Activated CD4-positive, alpha-beta T cell treated with anti-CD3 and anti-CD28 coated beads, Interleukin-2, amount 10 ng/mL, durations not matched to agents 24 days and 14 days (primary cell): ENCODE data around the gene ZBTB47. TPM values are rescaled to one million over a fixed set of nuclear protein-coding genes. Genes with fewer than 3 reads are reported as not detected.

ENCODE experiments used
- DNase-seq: peaks from one replicate; pipeline ENCODE4 v3.0.0; 2022
- H3K27ac Mint-ChIP-seq: one replicate; pipeline ENCODE4 v1.8.0; 2022; ENCODE audit warnings: mild to moderate bottlenecking, mixed read lengths
- H3K27me3 Mint-ChIP-seq: one replicate; pipeline ENCODE4 v1.8.0; 2022; ENCODE audit warnings: mixed read lengths
- H3K36me3 Mint-ChIP-seq: one replicate; pipeline ENCODE4 v1.8.0; 2022; ENCODE audit warnings: low read depth, mild to moderate bottlenecking, mixed read lengths
- H3K4me1 Mint-ChIP-seq: one replicate; pipeline ENCODE4 v1.8.0; 2021; ENCODE audit warnings: mixed read lengths
- H3K4me3 Mint-ChIP-seq: one replicate; pipeline ENCODE4 v1.8.0; 2022; ENCODE audit warnings: mild to moderate bottlenecking, moderate library complexity, mixed read lengths
- H3K9me3 Mint-ChIP-seq: one replicate; pipeline ENCODE4 v1.8.0; 2021; ENCODE audit warnings: mixed read lengths
- intact Hi-C: fragments of 100-400 bp; cut with micrococcal nuclease; formaldehyde crosslinking; loops from one replicate; pipeline ENCODE4 v1.15.1; 2023
- total RNA-seq: library from RNA; stranded (reverse); gene quantifications from 2 replicates; pipeline ENCODE4 v1.2.3, GENCODE V29; 2022

Gene ZBTB47
- total RNA-seq, 1 donor from 2014 or later = 1.0 TPM

DNA sequence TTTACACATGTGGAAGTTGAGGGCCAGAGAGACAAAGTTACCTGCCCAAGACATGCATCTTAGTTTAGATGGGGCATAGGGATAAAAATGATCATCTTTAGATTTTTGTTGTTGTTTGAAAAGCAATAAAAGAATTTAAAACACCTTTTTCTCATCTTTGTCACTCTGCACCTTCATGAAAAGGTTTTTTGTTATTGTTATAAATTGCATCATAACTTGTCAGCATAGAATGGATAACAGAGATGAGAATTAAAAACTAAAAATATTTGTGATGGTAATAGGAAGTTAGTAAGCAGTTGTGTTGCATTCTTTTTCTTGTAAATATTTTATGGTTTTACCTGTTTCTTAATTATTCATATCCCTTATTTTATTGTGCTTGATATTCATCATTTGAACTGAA, 13.4 kb upstream of the ZBTB47 start:
- H3K9me3 Mint-ChIP-seq = no peaks in the 10 kb centered on the region
- peak overlapping the region; percentile 67 for H3K27ac Mint-ChIP-seq
- DNase-seq = no peak
- H3K4me3 Mint-ChIP-seq = no peak overlapping the region
- peaks cover 15% of the 10 kb centered on the region for H3K4me1 Mint-ChIP-seq
- H3K27me3 Mint-ChIP-seq = no peaks in the 10 kb centered on the region
- intact Hi-C loops = loop anchor here (5.0 kb wide), 1 partner anchor 107 kb away; no protein-coding TSS in a partner anchor
- H3K36me3 Mint-ChIP-seq = peaks cover 40% of the 10 kb centered on the region

DNA sequence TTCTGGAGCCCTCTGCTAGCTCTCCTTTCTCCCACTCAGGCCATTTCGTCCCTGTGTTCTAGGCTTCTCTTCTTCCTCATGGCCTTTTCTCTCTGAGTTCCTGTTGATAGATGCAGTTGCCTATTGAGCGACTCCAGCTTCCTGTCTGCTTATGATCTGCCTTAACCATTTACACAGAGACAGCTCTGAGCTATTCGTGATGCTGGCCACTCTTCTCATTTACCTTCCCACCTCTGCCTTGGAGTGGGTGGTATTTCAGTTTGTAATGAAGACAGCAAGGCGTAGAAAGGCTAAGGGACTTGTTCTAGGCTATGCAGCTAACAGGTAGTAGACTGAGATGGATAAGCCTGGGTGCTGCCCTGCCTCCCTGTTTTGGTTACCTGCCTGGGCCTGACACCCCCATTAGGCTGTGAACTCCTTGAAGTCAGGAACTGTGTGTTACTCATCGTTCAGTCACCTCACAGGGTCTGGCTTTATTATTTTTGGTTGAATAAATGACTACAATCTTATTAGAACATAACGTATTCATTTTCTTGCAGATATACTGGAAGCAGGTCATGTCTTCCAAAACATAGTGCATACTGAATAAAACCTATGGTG, 12.6 kb upstream of the ZBTB47 start:
- H3K36me3 Mint-ChIP-seq = peaks cover 38% of the 10 kb centered on the region
- peak; percentile 55 for DNase-seq
- peak overlapping the region; percentile 76 for H3K4me3 Mint-ChIP-seq
- H3K9me3 Mint-ChIP-seq = no peaks in the 10 kb centered on the region
- intact Hi-C loops = loop anchor here (5.0 kb wide), 1 partner anchor 106 kb away; no protein-coding TSS in a partner anchor
- H3K27ac Mint-ChIP-seq = peak overlapping the region; percentile 67
- no peaks in the 10 kb centered on the region for H3K27me3 Mint-ChIP-seq
- peaks cover 13% of the 10 kb centered on the region for H3K4me1 Mint-ChIP-seq

DNA sequence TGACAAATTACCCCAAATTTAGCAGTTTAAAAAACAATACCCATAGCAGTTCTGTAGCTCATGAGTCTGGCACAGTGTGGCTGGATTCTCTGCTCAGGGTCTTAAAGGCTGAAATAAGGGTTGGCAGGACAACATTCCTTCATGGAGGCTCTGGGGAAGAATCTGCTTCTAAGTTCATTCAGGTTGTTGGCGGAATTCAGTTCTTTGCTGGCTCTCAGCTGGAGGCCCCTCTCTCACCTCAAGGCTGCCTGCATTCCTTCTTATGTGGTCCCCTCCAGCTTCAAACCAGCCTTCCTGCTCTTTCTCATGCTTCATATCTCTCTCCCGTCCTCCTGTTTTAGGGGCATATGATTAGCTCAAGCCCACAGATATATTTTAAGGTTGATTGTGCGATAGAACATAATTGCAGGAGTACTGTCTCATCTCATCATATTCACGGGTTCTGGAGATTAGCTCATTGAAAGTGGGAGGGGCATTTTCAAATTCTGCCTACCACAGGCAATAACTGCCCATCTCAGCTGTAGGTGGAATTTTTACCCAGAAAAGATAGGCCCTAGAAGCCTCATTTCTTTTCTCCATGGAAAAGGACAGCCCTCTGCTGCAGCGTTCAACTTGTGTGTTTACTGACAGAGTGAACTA, 5.6 kb upstream of the ZBTB47 start:
- intact Hi-C loops = no loop called here
- H3K27ac Mint-ChIP-seq = peak overlapping the region; percentile 55
- H3K9me3 Mint-ChIP-seq = no peaks in the 10 kb centered on the region
- H3K36me3 Mint-ChIP-seq = peaks cover 41% of the 10 kb centered on the region
- H3K4me1 Mint-ChIP-seq = peaks cover 19% of the 10 kb centered on the region
- H3K4me3 Mint-ChIP-seq = no peak overlapping the region
- no peaks in the 10 kb centered on the region for H3K27me3 Mint-ChIP-seq
- peak; percentile 46 for DNase-seq

DNA sequence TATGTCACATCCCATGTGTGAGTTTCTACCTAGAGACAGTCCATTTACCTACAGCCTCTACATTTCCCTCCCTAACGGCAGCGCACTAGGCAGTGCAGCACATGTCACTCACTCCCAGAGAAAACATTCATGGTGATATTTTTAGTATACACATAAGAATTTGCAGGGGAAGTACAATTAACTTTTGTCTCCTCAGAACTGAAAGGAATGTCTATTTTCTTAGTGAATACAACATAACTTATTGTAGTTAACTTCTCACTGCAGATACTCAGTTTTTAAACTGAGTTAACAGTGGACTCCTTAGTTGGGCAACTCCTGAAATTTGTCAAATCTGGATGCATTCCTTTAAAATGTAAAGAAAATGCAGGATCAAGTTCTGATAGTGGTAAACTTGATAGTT, 4.5 kb upstream of the ZBTB47 start:
- no peak overlapping the region for H3K27ac Mint-ChIP-seq
- no peaks in the 10 kb centered on the region for H3K9me3 Mint-ChIP-seq
- peaks cover 31% of the 10 kb centered on the region for H3K36me3 Mint-ChIP-seq
- H3K4me3 Mint-ChIP-seq = no peak overlapping the region
- intact Hi-C loops = no loop called here
- DNase-seq = no peak
- peaks cover 2% of the 10 kb centered on the region for H3K27me3 Mint-ChIP-seq
- peaks cover 26% of the 10 kb centered on the region for H3K4me1 Mint-ChIP-seq

DNA sequence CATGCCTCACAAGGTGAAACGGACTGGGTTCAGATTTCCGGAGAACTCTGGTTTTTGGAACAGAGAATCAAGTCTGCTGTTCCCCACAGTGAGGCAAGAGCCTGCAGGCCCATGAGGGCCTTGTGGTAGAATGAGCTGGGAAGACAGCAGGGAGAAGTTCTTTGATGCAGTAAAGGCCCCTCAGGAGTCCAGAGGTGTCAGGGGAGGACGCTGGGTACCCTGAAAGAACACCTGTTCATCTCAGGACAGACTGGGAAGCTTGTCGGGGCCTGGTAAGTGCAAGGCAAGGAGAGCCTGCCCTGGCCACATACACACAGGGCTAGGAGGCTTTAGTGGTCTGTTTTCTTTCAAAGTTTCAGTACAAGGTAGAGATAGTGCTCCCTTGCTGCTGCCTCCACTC, 3.7 kb upstream of the ZBTB47 start:
- H3K4me3 Mint-ChIP-seq = no peak overlapping the region
- intact Hi-C loops = no loop called here
- peaks cover 26% of the 10 kb centered on the region for H3K36me3 Mint-ChIP-seq
- no peak for DNase-seq
- H3K9me3 Mint-ChIP-seq = no peaks in the 10 kb centered on the region
- H3K27ac Mint-ChIP-seq = no peak overlapping the region
- H3K4me1 Mint-ChIP-seq = peaks cover 24% of the 10 kb centered on the region
- peaks cover 2% of the 10 kb centered on the region for H3K27me3 Mint-ChIP-seq

DNA sequence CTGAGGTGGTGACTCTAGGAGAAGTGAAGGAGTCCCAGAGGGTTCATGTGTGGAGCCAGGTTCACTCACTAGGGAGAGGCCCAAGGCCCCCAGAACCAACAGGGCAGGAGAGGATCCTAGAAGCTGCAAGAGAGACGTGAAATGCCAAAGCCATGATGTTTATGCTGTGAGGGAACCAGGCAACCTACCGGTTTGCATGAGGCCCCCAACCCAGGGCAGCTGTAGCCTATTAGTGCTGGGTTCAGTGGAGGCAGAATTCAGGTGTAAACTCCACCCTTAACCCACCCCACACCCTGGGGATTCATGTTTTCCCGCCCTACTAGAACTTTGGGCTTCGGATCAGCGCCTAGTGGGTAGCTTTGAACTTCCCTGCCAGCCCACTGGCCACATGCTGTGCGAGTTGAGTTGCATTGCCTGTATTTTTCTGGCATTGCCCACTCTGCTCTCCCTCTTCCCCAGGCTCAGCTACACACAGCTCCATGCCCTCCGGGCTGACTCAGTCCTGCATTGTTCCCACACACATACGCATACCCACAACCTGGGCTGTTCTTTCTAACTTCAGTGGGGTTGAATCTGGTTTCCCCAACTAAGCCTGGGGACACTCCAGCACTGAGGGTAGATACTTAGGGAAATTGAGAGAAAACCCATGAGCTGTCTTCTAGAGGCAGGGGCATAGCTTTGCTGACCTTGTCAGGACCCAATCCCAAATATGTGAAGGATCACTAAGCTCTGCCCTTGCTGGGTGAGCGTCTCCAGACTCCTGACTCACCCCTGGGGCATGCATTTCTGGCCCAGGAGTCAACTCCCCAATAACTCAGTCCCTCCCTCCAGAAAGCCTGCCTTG, 2.0 kb upstream of the ZBTB47 start:
- Mint-ChIP-seq H3K27me3 (peaks cover 5% of the 10 kb centered on the region), H3K9me3 (no peaks in the 10 kb centered on the region), H3K36me3 (peaks cover 20% of the 10 kb centered on the region), H3K4me1 (peaks cover 26% of the 10 kb centered on the region), H3K27ac (peak overlapping the region; percentile 16), H3K4me3 (peak overlapping the region; percentile 22)
- intact Hi-C loops = loop anchor here (2.0 kb wide), 1 partner anchor 13 kb away; no protein-coding TSS in a partner anchor
- DNase-seq = no peak

DNA sequence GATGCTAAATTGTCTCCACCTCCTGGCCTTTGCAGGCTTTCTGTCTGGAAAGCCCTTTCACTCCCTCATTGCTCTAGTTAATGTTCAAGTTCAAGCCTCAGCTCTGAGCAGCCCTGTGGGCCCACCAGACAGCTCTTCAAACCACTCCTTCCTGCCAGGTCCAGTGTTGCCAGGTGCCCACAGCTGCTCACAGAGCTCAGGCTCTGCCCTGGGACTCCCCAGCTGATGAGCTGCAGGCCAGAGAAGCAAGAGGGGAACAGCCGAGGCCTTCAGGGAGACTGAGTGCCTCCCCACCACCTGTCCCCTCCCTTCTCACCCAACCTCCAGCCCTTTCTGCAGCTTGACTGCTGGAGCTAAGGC, 1.3 kb upstream of the ZBTB47 start:
- intact Hi-C loops = loop anchor here (2.0 kb wide), 1 partner anchor 13 kb away; no protein-coding TSS in a partner anchor
- peaks cover 14% of the 10 kb centered on the region for H3K36me3 Mint-ChIP-seq
- peak overlapping the region; percentile 22 for H3K4me3 Mint-ChIP-seq
- no peaks in the 10 kb centered on the region for H3K9me3 Mint-ChIP-seq
- H3K27me3 Mint-ChIP-seq = peaks cover 5% of the 10 kb centered on the region
- peaks cover 20% of the 10 kb centered on the region for H3K4me1 Mint-ChIP-seq
- H3K27ac Mint-ChIP-seq = peak overlapping the region; percentile 16
- no peak for DNase-seq

DNA sequence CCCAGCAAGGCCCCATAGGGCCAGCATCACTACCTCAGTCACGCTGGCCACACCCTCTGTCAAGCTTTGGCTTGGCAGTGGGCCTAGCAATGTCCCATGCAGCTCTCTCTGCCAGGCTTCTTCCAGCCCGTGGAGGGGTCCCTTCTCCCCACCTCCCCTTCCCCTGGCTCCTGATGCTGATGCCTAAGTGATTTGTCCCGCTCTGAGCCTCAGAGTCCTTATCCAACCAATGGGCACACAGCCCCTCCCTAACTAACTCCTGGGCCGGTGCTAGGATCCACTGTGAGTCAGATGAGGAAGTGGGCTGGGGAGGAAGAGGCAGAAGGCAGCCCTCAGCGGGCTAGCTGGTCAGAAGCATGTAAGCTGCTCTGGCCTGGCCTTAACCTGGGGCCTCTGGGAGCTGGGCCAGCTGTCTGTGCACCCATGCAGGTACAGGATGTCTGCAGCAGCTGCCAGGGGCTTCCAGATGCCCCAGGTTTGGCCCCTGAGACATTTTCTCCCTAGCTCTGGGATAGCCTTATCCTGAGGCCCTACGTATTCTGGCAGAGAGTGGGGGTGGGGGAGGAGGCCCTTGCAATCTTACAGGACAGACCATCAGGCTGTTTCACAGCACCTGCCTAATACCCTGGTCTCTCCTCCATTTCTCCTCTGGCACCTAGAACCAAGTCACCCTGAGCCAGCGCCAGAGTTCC, 740 bp upstream of the ZBTB47 start:
- Mint-ChIP-seq H3K4me1 (peaks cover 19% of the 10 kb centered on the region), H3K27me3 (peaks cover 5% of the 10 kb centered on the region), H3K27ac (peak overlapping the region; percentile 38), H3K36me3 (peaks cover 12% of the 10 kb centered on the region), H3K9me3 (no peaks in the 10 kb centered on the region), H3K4me3 (peak overlapping the region; percentile 87)
- intact Hi-C loops = loop anchor here (2.0 kb wide), 1 partner anchor 14 kb away; no protein-coding TSS in a partner anchor
- DNase-seq = no peak

DNA sequence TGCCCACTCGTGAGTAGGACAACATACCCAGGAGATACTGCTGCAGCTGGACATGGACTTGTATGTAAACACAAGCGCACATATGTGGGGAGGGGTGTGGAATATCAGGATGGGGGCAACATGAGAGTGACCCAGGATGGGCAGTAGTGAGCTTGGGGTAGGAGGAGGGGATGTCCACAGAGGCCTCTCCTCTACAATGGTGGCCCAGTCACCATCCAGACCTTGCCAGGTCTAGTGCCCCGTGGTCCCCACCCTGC, 266 bp upstream of the ZBTB47 start:
- Mint-ChIP-seq H3K27ac (peak overlapping the region; percentile 38), H3K4me1 (peaks cover 19% of the 10 kb centered on the region), H3K27me3 (peaks cover 5% of the 10 kb centered on the region), H3K4me3 (peak overlapping the region; percentile 87), H3K9me3 (no peaks in the 10 kb centered on the region), H3K36me3 (peaks cover 8% of the 10 kb centered on the region)
- no peak for DNase-seq
- intact Hi-C loops = loop anchor here (2.0 kb wide), 1 partner anchor 14 kb away; no protein-coding TSS in a partner anchor

DNA sequence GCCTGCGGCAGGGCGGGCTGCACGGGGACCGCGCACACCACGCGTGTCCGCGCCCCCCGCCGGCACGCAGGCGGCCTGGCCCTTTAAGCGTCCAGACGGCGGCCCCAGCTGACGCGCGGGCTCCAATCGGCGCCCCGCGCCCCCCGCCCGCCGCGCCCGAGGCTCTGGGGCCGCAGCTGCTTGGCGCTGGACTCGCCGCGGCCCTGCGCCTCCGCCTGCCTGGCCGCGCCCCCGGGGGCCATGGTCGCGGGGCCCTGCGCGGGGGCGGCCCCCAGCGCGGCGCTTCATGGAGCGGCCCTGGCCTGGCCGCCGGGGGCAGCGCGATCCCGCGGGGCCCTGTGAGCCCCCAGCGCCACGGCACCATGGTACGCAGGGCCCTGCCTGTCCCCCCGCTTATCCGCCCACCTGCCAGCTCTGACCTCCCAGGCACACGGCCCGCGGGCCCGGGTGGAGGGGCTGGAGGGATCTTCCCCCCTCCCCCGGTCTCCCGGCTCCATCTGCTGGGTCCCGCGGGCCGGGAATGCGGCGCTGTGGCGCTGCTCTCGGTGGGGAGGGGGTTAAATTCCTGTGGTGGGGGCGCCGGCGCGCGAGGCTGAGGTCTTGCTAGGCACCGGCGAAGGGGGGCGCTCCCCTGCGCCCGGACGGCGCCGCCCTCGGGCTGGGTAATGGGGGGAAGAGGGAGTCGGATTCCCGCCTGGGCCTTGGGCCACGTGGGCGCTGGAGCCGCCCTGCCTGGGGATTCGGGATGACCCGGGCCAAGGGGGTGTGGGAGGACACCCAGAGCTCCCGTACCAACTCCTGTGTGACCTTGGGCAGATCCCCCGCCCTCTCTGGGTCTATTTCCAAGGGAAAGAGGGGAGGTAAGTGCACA, 1.1 kb downstream of the ZBTB47 start:
- intact Hi-C loops = no loop called here
- no peak overlapping the region for H3K27ac Mint-ChIP-seq
- peak overlapping the region; percentile 21 for H3K4me3 Mint-ChIP-seq
- peaks cover 5% of the 10 kb centered on the region for H3K27me3 Mint-ChIP-seq
- no peaks in the 10 kb centered on the region for H3K9me3 Mint-ChIP-seq
- peaks cover 19% of the 10 kb centered on the region for H3K4me1 Mint-ChIP-seq
- H3K36me3 Mint-ChIP-seq = no peaks in the 10 kb centered on the region
- peak; percentile 73 for DNase-seq

DNA sequence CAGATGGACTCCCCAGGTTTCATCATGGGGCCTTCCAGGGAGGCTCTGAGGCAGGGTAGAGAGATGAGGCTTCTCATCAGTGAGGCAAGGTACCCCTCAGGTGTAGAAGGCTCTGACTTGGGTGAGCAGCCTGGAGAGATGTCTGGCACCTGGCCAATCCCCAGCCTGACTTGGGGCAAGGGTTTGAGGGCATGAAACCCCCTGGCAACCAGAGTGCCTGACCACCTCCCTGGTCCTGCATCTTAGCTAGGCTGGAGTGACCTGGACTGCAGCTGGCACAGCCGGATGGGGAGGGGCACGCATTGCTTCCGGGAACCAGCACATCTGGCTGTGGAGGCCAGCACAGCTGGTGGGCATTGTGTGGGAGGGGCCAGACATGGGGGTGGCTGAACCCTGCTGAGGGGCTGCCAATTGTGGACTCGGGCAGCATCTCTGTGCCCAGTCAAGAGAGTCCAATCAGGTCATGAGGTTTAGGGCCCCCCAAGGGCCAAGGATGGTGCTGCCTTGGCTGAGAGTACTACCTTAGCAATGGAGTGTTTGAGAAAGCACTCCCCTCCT, 1.9 kb downstream of the ZBTB47 start:
- Mint-ChIP-seq H3K9me3 (no peaks in the 10 kb centered on the region), H3K36me3 (no peaks in the 10 kb centered on the region), H3K27ac (no peak overlapping the region), H3K4me1 (peaks cover 19% of the 10 kb centered on the region), H3K27me3 (peaks cover 5% of the 10 kb centered on the region), H3K4me3 (peak overlapping the region; percentile 21)
- no peak for DNase-seq
- intact Hi-C loops = no loop called here

DNA sequence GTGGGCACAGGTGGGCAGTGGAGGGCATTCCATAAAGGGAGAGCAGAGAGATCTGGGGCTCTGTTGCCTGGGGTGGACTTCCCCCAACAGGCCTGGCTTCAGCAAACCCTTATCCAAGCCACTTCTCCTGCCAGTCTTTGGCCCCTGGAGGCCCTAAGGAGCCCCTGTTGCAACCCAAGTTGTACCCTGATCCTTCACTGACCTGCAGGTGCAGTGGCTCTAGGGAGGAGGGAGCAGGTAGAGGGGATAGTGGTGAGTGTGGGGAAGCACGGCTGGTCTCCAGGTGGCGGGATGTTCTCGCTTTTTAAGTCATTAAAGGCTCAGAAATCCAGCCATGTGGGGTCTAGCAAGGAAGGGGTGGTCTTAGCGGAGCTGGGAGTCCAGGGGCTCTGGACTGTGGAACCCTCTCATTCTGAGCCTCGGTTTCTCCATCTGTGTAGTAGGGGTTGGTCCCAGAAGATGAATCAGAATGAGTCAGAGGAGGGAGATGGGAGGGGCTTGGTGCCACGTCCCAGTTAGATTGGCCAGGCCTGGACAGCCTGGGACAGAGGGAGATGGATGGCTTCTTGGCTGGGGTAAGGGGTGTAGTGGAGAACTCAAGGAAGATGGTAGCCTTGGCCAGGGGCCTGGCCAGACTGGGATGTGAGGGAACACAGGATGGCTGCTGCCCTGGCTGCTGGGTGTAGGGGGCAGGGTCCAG, 2.6 kb downstream of the ZBTB47 start:
- Mint-ChIP-seq H3K27me3 (peaks cover 5% of the 10 kb centered on the region), H3K27ac (no peak overlapping the region), H3K4me3 (peak overlapping the region; percentile 17), H3K36me3 (no peaks in the 10 kb centered on the region), H3K9me3 (no peaks in the 10 kb centered on the region), H3K4me1 (peaks cover 19% of the 10 kb centered on the region)
- intact Hi-C loops = no loop called here
- no peak for DNase-seq
